ENCODE data around the gene DPP6.

- TF ChIP-seq EZH2 (IDR thresholded peaks at IDR 0.05; ENCODE audit: borderline replicate concordance): no peak
- TF ChIP-seq CTCF (IDR thresholded peaks at IDR 0.05; ENCODE audit: poor library complexity): no peak
- TF ChIP-seq EZH2phosphoT487 (IDR thresholded peaks at IDR 0.05; ENCODE audit: low read depth, severe bottlenecking, unreplicated experiment): no peak
Measured at GRCh38 chr7:154677454-154677853, 625.3 kb downstream of the DPP6 start.
